Kasumi-1 (cell line): Measurements from ENCODE around the gene CRHR1.

Experiments used
- DNase-seq, 2 experiments: peaks; one replicate each; lab custom pipeline; 2025; lab: John Stamatoyannopoulos, UW

Gene CRHR1

DNA sequence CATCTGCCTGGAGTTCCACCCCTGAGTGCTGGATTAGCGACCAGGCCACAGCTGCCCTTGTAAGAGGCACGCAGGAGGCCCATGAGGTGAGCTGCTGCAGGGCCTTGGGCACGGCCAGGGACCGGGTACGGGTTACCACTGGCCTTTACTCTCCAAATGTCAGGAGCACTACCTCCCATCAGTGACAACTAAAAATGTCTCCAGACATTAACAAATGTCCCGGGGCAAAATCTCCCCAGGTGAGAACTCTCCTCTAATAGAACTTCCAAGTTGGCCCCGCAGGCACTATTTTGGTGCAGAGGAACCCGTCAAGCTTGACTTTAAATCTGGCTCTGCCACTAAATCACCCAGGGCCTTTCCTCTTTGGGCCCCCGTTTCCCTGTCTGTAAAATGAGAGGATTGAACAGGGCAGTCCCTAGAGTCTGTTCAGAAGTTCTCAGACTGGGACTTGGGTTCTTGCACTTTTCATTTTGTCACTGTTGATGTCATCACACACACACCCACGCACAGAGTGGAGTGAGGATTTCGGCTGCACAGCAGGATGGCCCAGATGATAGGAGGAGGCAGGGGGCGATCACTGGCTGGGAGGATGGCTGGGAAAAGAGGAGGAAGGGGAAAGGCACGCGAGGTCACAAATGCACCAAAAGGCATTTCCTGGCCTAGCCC lies 85.7 kb downstream of the CRHR1 start:
- no peak for DNase-seq

- DNase-seq: no peak
Measured at GRCh38 chr17:45870342-45870974, 86.3 kb downstream of the CRHR1 start.

DNA sequence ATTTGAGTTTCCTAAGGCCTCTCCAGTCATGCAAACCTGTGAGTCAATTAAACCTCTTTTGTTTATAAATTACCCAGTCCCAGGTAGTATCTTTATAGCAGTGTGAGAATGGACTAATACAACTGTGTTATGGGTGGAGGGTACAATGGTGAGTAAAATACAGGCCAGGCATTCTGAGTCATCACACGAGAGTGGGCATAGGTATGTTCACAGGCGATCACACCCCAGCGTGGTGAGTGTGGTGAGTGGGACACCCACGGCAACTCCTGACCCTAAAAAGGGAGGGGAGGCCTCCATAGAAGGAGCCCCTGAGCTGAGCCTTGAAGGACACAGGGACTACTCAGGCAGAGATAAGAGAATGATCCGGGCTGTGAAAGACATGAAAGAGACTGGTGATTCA lies 87.6 kb downstream of the CRHR1 start:
- DNase-seq: no peak

DNA sequence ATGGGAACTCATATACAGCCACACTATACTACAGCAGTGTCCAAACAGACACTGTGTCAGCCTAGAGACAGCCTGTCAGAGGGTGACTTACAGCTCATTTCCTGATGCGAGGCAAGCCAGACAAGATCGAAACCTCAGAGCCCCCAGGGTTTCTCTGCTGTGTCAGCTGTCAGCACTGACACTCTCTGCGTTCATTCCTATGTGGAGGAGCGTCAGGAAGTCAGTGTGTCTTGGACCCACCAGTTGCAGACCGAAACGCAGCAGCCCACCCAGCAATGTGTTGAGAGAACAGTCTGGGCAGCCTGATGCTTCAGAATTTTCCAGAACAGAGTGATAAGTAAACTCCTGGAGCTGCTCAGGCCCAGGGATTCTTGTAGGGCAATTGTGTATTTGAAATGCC lies 89.6 kb downstream of the CRHR1 start:
- DNase-seq: peak; percentile 24 to 55

GRCh38 chr17:45874151-45874550 lies 90.0 kb downstream of the CRHR1 start:
- no peak for DNase-seq

- no peak for DNase-seq
Measured at GRCh38 chr17:45876539-45876938, 92.4 kb downstream of the CRHR1 start.

- DNase-seq: no peak
Measured at GRCh38 chr17:45877467-45877866, 93.3 kb downstream of the CRHR1 start.

- no peak for DNase-seq
Measured at GRCh38 chr17:45883063-45883462, 98.9 kb downstream of the CRHR1 start.
